Measurements from ENCODE around the gene ZBTB7C. TPM values are rescaled to one million over a fixed set of nuclear protein-coding genes. Genes with fewer than 3 reads are reported as not detected.

ZBTB7C gene
- total RNA-seq, 1 experiment from 2014 or later: 0.33 TPM

DNA sequence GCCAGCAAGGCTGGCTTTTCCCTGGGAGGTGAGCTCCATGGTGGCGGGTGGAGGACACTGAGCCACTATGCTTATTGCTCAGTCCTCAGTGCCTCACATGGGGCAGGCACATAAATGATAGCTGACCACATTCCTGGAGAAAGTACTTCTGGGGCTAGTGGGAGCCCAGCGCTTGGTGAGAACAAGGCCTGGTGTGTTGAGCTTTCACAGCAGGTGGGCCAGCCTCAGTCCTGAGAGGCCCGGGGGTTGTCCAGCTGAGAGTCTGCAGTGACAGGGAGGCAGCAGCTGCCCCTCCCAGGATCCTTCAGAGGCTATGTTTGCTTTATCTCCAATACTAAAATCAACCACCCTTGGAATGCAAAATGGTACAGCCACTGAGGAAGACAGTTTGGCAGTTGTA, 217.7 kb downstream of the ZBTB7C start:
- Histone ChIP-seq H3K4ac (ENCODE audit: low read depth, low read length) (no peak overlapping the region), H3K23ac (ENCODE audit: insufficient read length, low read depth, low read length) (no peak overlapping the region), H3K4me1 (ENCODE audit: insufficient read depth, low read length) (no peaks in the 10 kb centered on the region), H4K5ac (ENCODE audit: insufficient read length, low read depth, low read length) (no peak overlapping the region), H3K79me2 (ENCODE audit: insufficient read depth, low read length) (no peaks in the 10 kb centered on the region), H3K18ac (ENCODE audit: insufficient read length, low read depth, low read length) (no peak overlapping the region), H4K20me1 (ENCODE audit: control insufficient read depth, insufficient read depth, insufficient read length) (no peaks in the 10 kb centered on the region), H3T11ph (ENCODE audit: low read length) (no peak overlapping the region), H4K91ac (ENCODE audit: insufficient read length, low read depth, low read length) (no peak overlapping the region), H3K27me3 (ENCODE audit: insufficient read depth, low read length) (no peaks in the 10 kb centered on the region; the same call in 1 of the 2 replicates), H3K9ac (ENCODE audit: extremely low read depth, insufficient read length, low read length) (no peak overlapping the region), H4K8ac (replicated peaks; ENCODE audit: insufficient read length, low read depth, low read length) (no peak overlapping the region), H2AK5ac (ENCODE audit: insufficient read length, low read length) (no peak overlapping the region), H2BK15ac (ENCODE audit: low read depth, low read length) (no peak overlapping the region), H3K56ac (ENCODE audit: insufficient read length, low read depth, low read length) (no peak overlapping the region), H2AFZ (ENCODE audit: low read length) (no peak overlapping the region), H2BK5ac (ENCODE audit: insufficient read length, low read length) (no peak overlapping the region), H2BK12ac (ENCODE audit: insufficient read length, low read depth, low read length) (no peak overlapping the region), H3K27ac (ENCODE audit: insufficient read length, low read depth, low read length) (no peak overlapping the region), H2BK120ac (ENCODE audit: low read depth, low read length, poor library complexity, severe bottlenecking) (no peak overlapping the region), H3K79me1 (ENCODE audit: insufficient read depth, low read depth, low read length, poor library complexity, severe bottlenecking) (no peaks in the 10 kb centered on the region), H3K14ac (ENCODE audit: insufficient read depth, low read length) (no peak overlapping the region; the same call in 1 of the 2 replicates), H2BK20ac (ENCODE audit: low read depth, low read length, poor library complexity, severe bottlenecking) (no peak overlapping the region), H3K9me3 (ENCODE audit: control insufficient read depth, low read depth, low read length) (no peaks in the 10 kb centered on the region), H3K23me2 (ENCODE audit: insufficient read length, low read depth, low read length, poor library complexity, severe bottlenecking) (no peaks in the 10 kb centered on the region), H3K4me2 (ENCODE audit: insufficient read depth, insufficient read length, low read length) (no peak overlapping the region)
- Mint-ChIP-seq H3K9me3 (peaks cover 0 to 1% of the 10 kb centered on the region in 2 experiments; a peak in 2 of 5 replicates), H3K36me3 (ENCODE audit: insufficient read depth in 1 of 3, low read depth in 3 of 3) (no peaks in the 10 kb centered on the region), H3K27ac (no peak overlapping the region), H3K4me3 (no peak overlapping the region), H3K27me3 (ENCODE audit: low read depth) (peaks cover 5% of the 10 kb centered on the region), H3K4me1 (peaks cover 9 to 11% of the 10 kb centered on the region in 2 experiments)
- WGBS (ENCODE audit: extremely low coverage, insufficient read length, low lambda C conversion rate): no CpG with 5 or more reads among the region's 3 CpGs
- DNase-seq: no peak
- TF ChIP-seq, protein P1, sequence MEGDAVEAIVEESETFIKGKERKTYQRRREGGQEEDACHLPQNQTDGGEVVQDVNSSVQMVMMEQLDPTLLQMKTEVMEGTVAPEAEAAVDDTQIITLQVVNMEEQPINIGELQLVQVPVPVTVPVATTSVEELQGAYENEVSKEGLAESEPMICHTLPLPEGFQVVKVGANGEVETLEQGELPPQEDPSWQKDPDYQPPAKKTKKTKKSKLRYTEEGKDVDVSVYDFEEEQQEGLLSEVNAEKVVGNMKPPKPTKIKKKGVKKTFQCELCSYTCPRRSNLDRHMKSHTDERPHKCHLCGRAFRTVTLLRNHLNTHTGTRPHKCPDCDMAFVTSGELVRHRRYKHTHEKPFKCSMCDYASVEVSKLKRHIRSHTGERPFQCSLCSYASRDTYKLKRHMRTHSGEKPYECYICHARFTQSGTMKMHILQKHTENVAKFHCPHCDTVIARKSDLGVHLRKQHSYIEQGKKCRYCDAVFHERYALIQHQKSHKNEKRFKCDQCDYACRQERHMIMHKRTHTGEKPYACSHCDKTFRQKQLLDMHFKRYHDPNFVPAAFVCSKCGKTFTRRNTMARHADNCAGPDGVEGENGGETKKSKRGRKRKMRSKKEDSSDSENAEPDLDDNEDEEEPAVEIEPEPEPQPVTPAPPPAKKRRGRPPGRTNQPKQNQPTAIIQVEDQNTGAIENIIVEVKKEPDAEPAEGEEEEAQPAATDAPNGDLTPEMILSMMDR (conservative IDR thresholded peaks at IDR 0.05): no peak

All from H9 (cell line).